Activated CD8-positive, alpha-beta memory T cell treated with anti-CD3 and anti-CD28 coated beads, Interleukin-2, amount 50 U/mL, for 48 hours (primary cell): ENCODE measurements around the gene FNDC3B.

Experiments
- DNase-seq: peaks from one replicate; pipeline ENCODE4 v3.0.0-alpha.2; 2020

FNDC3B gene

GRCh38 chr3:172174513-172175253, 135.3 kb downstream of the FNDC3B start:
- no peak for DNase-seq

- DNase-seq: no peak
Measured at GRCh38 chr3:172175254-172175599, 135.8 kb downstream of the FNDC3B start.

GRCh38 chr3:172176061-172176770, 136.8 kb downstream of the FNDC3B start:
- no peak for DNase-seq

- DNase-seq: no peak
Measured at GRCh38 chr3:172177046-172177445, 137.7 kb downstream of the FNDC3B start.

- no peak for DNase-seq
Measured at GRCh38 chr3:172177803-172178316, 138.5 kb downstream of the FNDC3B start.

GRCh38 chr3:172179680-172180399, 140.5 kb downstream of the FNDC3B start:
- DNase-seq: no peak

GRCh38 chr3:172180473-172180872, 141.1 kb downstream of the FNDC3B start:
- no peak for DNase-seq

- no peak for DNase-seq
Measured at GRCh38 chr3:172181932-172182586, 142.7 kb downstream of the FNDC3B start.

GRCh38 chr3:172182797-172183196, 143.4 kb downstream of the FNDC3B start:
- no peak for DNase-seq

- DNase-seq: no peak
Measured at GRCh38 chr3:172184106-172184822, 144.9 kb downstream of the FNDC3B start.

GRCh38 chr3:172185907-172186306, 146.5 kb downstream of the FNDC3B start:
- no peak for DNase-seq

- DNase-seq: no peak
Measured at GRCh38 chr3:172186607-172187006, 147.2 kb downstream of the FNDC3B start.

- no peak for DNase-seq
Measured at GRCh38 chr3:172187511-172187910, 148.1 kb downstream of the FNDC3B start.

- no peak for DNase-seq
Measured at GRCh38 chr3:172188511-172188910, 149.1 kb downstream of the FNDC3B start.

GRCh38 chr3:172189213-172189612, 149.8 kb downstream of the FNDC3B start:
- no peak for DNase-seq

GRCh38 chr3:172189987-172190603, 150.7 kb downstream of the FNDC3B start:
- no peak for DNase-seq

- DNase-seq: no peak
Measured at GRCh38 chr3:172190980-172191379, 151.6 kb downstream of the FNDC3B start.

GRCh38 chr3:172191629-172192028, 152.3 kb downstream of the FNDC3B start:
- no peak for DNase-seq

GRCh38 chr3:172192830-172193415, 153.5 kb downstream of the FNDC3B start:
- no peak for DNase-seq

GRCh38 chr3:172193436-172193835, 154.1 kb downstream of the FNDC3B start:
- DNase-seq: no peak

GRCh38 chr3:172194702-172195406, 155.5 kb downstream of the FNDC3B start:
- DNase-seq: no peak
